ENCODE results near the gene ZNF143. TPM values are rescaled to one million over a fixed set of nuclear protein-coding genes. Genes with fewer than 3 reads are reported as not detected.

ZNF143 gene
- total and polyA plus RNA-seq, 2 of the 13 experiments (the other 11 are each of a cell fraction or from before 2014, with no cell fraction given) = 22.4 to 35.6 TPM

- TF ChIP-seq ZNF770 (CRISPR knock-in tag; IDR thresholded peaks at IDR 0.05) (peak; percentile 47; the same call in 1 of the 2 replicates), NFRKB (IDR thresholded peaks at IDR 0.05) (no peak), ZNF720 (CRISPR knock-in tag; IDR thresholded peaks at IDR 0.05) (no peak), MNT (IDR thresholded peaks at IDR 0.05) (no peak), CERS6 (CRISPR knock-in tag; IDR thresholded peaks at IDR 0.05) (no peak), HMGA1 (CRISPR knock-in tag; conservative IDR thresholded peaks at IDR 0.05) (no peak), ZNF615 (CRISPR knock-in tag; IDR thresholded peaks at IDR 0.05; ENCODE audit: borderline replicate concordance) (0 out of 2 replicates have a peak, but pooled peaks have one; percentile 76), EHMT2 (IDR thresholded peaks at IDR 0.05; ENCODE audit: borderline replicate concordance, low read depth, low read length) (no peak; the same call in 1 of the 2 replicates), TRIM22 (IDR thresholded peaks at IDR 0.05) (no peak), ATF1 (CRISPR knock-in tag; IDR thresholded peaks at IDR 0.05) (peak; percentile 46; the same call in 1 of the 2 replicates), NR0B2 (CRISPR knock-in tag; IDR thresholded peaks at IDR 0.05) (no peak), TMF1 (CRISPR knock-in tag; IDR thresholded peaks at IDR 0.05; ENCODE audit: low read depth) (0 out of 2 replicates have a peak, but pooled peaks have one; percentile 24), SIX1 (CRISPR knock-in tag; IDR thresholded peaks at IDR 0.05; ENCODE audit: borderline replicate concordance) (peak; percentile 35; the same call in 1 of the 2 replicates), BRCA1 (CRISPR knock-in tag; IDR thresholded peaks at IDR 0.05) (no peak), ATF7 (IDR thresholded peaks at IDR 0.05) (0 out of 2 replicates have a peak, but pooled peaks have one; percentile 3), ATF7 (CRISPR knock-in tag; IDR thresholded peaks at IDR 0.05) (no peak; the same call in 1 of the 2 replicates), ZNF567 (CRISPR knock-in tag; IDR thresholded peaks at IDR 0.05; ENCODE audit: borderline replicate concordance) (no peak), DMTF1 (CRISPR knock-in tag; IDR thresholded peaks at IDR 0.05) (no peak), ZBTB1 (CRISPR knock-in tag; IDR thresholded peaks at IDR 0.05; ENCODE audit: borderline replicate concordance) (no peak), TCF7L2 (IDR thresholded peaks at IDR 0.05; ENCODE audit: low read depth, low read length) (no peak), CBX2 (IDR thresholded peaks at IDR 0.05; ENCODE audit: low read depth, low read length) (no peak), CBX2 (CRISPR knock-in tag; IDR thresholded peaks at IDR 0.05; ENCODE audit: low read depth) (no peak)
These were observed 108.2 kb downstream of the ZNF143 start (continued) for GRCh38 chr11:9568854-9569587.
